Germinal center (tissue), 1 donor: ENCODE data around the gene POLE.

Experiments used
- DNase-seq: peaks from one replicate; pipeline ENCODE4 v3.0.0; 2012; ENCODE audit warnings: mixed read lengths, low spot score

Gene POLE

GRCh38 chr12:132675757-132676432 lies 11.2 kb downstream of the POLE start:
- no peak for DNase-seq

DNA sequence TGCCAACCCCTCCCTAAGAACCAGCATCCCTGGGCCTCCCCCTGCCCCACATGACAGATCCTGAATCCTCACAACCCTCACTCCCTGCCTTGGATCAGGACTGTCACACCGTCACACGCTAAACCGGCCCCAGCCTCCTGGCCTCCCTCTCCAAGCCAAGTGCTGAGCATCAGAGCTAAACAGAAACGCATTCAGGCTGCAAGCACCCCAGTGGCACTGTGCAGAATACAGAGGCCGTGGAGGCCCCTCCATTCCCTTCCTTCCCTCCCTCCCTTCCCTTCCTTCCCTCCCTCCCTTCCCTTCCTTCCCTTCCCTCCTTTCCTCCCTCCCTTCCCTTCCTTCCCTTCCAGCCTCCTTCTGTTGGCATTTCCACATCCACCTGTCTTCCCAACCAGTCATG lies 12.6 kb downstream of the POLE start:
- no peak for DNase-seq

GRCh38 chr12:132673288-132674179 lies 13.6 kb downstream of the POLE start:
- DNase-seq = no peak

- no peak for DNase-seq
These were observed 14.5 kb downstream of the POLE start for GRCh38 chr12:132672678-132673077.

- DNase-seq = no peak
These were observed 15.0 kb downstream of the POLE start for GRCh38 chr12:132672116-132672515.

GRCh38 chr12:132669166-132669879 lies 17.8 kb downstream of the POLE start:
- no peak for DNase-seq

GRCh38 chr12:132668191-132669088 lies 18.7 kb downstream of the POLE start:
- no peak for DNase-seq

DNA sequence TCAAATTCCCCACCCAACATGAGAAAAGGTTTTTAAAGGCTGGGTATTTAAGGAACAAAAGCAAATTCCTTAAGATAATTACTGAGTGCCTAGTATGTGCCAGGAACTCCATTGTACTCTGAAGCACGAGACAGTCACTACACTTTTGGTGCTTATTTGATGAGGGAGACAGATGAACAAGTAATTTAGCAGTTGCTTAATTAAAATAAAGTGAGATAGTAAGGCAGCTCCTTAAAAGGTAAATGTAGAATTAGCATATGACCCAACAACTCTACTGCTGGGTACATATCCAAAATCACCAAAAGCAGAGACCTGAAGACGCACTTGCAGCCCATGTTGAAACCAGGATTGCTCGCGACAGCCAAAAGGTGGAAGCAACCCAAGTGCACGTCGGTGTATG lies 21.3 kb downstream of the POLE start:
- DNase-seq = no peak

DNA sequence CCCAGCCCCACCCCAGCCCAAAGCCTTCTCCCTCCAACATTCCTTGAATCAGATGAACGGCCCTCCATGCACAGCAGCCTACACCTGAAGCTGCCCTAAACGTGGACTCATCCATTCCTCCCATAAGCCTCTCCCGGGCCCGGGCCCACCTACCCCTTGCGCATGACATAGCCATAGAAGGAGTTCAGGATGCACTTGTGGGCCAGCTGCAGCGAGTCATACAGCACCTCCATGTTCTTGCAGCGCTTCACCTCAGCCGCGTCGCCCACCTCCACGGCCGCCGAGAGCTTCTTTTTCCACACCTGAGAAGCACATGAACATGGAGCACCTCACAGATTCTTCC lies 22.0 kb downstream of the POLE start:
- DNase-seq = no peak

GRCh38 chr12:132664206-132665148 lies 22.7 kb downstream of the POLE start:
- no peak for DNase-seq

GRCh38 chr12:132662901-132663755 lies 24.0 kb downstream of the POLE start:
- no peak for DNase-seq

GRCh38 chr12:132661972-132662371 lies 25.2 kb downstream of the POLE start:
- no peak for DNase-seq

DNA sequence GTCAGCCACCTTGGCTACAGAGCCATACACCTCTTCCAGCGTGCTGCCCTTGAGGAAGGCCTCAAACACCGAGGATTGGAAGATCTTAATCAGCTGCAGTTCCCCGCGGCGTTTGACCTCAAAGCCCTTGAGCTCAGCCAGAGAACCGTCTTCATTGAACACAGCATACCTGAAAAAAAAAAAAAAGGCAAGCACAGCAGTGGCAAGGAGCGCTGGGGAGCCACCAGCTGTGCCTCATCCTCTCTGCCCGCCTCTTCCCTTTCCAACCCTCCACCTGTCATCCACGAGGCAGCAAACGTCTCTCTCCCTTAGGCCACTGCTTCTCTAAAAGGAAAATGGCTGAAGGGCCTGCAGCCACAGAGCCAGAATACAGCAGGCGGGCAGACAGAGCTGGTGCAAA lies 26.1 kb downstream of the POLE start:
- DNase-seq = no peak

GRCh38 chr12:132660052-132660451 lies 27.1 kb downstream of the POLE start:
- DNase-seq = no peak

- DNase-seq = no peak
These were observed 28.0 kb downstream of the POLE start for GRCh38 chr12:132659146-132659545.

GRCh38 chr12:132658149-132658894 lies 28.8 kb downstream of the POLE start:
- no peak for DNase-seq

GRCh38 chr12:132657004-132657727 lies 30.0 kb downstream of the POLE start:
- no peak for DNase-seq

DNA sequence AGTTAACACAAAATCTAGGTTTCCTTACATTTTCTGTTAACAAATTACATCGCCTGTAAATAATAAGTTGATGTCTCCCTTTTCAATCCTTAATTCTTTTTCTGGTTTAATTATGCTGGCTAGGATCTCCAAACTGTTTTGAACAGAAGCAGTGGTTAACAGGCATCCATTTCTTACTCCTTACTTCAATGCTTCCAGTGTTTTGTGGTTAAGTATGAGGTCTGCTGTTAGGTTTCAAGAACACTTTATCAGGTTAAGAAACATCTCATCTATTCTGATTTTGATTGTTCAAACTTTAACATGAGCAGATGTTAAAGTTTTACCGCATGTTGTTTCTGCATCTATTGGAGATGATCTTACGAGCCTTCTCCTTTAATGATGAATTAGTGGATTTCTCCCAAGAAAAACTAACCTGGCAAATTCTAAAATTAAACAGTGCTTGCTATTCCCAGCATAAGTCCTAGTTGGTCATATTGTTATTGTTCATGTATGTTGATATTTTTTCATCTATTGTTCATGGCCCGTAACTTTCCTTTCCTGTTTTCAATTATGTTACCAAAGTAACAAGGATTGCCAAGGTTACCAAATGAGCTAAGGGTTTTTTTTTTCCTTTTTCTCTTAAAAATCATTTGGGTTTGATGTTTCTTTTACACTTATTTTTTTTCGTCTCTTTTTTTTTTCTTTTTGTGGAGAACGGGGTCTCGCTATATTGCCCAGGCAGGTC lies 33.4 kb downstream of the POLE start:
- DNase-seq = no peak
